MV-4-11 (cell line): Measurements from ENCODE around the gene SPTLC1.
A peak's percentile ranks its signal among the peaks of the same experiment; 100 is the strongest.

Experiments
- DNase-seq: peaks from one replicate; lab custom pipeline; 2025; lab: John Stamatoyannopoulos, UW

The SPTLC1 gene

DNA sequence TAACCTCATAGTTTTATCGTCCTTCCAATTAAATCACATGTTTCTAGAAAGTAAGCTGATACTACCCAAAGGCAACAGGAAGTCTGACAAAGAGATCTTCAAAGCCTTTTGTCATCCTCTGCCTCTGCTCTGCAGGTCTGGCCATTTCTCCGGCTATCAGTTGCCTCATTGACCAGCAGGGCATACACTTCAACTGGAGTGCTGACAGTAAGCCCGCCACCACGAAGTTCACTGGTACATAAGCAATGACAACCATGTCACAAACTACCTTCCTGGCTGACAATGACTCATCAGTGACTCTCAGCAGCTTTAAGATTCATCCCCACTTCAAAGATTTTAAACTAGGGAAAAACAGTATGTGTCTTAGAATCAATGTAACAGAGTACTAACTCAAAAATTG lies 20.6 kb downstream of the SPTLC1 start:
- peak; percentile 33 for DNase-seq

DNA sequence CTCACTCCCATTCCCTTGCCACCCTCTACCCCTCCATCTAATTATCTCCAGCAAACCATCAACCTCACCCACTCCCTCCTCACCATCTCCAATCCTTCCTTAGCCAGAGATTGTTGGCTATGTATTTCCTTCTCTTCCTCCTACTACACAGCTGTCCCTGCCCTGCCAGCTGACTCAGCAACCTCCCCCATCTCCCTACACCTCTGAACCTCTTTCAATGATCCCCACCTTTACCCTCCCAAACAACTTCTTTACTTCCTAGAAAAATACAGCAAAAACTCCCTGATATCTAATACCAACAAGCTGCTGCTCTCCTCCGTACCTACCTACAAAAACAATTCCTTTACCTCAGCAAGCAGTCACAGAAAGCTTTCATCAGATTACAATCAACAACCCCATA lies 37.3 kb downstream of the SPTLC1 start:
- no peak for DNase-seq

DNA sequence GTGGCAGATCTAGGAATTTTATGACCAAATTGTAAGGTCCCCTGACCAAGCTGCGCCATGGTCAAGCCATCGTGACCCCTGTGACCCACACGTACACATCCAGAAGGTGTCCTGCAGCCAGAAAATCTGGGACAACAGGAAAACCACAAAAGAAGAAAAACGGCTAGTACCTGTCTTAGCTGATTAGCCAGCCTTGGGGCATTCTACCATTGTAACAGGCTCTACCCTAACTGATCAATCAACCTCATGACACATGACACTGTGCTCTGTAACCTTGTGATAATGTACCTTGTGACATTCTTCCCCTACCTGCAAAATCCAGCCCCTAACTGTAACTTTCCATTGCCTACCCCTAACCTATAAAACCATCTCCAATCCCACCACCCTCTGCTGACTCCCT lies 43.6 kb downstream of the SPTLC1 start:
- DNase-seq: no peak

DNA sequence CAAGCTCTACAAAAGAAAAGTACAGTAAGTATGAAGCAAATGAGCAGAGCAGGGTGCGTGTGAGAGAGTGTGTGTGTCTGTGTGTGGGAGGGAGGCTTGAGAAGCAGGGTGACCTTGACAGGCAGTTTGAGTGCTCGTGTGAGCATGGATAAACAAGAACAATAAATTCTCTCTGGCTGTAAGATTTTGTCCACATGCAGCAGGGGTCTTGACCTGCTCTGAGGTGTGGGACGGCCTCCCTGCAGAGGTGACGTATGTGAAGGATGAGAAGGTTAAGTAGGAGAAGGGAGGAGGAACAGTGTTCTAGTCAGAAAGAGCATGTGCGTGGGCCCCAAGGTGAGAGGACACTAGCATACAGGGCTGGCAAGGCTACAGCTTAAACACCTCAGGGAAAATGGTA lies 49.0 kb downstream of the SPTLC1 start:
- DNase-seq: no peak

DNA sequence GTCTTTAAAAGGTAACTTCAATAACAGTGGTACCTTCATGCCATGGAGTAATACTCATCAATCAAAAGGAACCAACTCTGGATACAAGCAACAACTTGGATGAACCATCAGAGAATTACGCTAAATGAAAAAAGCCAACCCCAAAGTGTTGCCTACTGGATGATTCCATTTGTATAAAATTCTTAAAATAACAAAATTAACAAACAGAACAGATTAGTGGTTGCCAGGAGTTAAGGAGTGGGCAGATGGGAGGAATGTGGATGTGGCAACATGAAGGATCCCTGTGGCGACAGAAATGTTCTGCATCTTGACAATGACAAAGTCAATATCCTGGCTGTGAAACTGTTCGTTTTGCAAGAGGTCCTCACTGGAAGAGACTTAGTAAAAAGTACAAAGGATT lies 50.5 kb downstream of the SPTLC1 start:
- DNase-seq: no peak

DNA sequence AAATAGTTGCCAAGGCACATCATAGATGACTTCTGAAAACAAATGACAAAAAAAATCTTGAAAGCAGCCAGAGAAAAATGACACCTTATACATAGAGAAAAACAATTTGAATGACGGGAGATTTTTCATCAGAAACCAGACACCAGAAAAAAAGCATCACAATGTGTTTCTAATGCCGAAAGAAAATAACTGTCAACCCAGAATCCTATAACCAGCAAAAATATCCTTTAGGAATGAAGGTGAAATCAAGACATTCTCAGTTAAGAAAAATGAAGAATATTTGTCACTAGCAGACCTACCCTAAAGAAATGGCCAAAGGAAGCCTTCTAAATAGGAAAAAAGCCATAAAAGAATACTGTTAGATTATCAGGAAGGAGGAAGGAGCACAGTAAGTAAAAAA lies 54.0 kb downstream of the SPTLC1 start:
- DNase-seq: no peak

DNA sequence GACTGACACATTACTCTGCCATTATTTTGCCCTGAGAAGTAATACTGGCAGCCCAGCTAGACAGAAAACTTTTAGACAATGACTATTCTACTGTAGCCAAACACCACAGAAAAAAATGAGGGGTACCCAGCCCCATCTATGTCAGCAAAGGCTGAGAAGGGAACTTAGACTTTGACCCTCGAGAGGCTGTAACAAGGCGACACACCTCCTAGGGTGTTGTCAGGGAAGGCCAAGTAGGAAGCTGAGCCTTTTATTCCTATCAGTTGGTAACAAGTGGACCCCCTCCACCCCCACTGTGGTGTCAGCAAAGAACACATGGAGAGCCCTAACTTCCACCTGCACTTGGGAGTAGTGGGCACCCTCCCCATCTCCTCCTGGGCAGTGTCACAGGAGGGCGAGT lies 55.6 kb downstream of the SPTLC1 start:
- no peak for DNase-seq

DNA sequence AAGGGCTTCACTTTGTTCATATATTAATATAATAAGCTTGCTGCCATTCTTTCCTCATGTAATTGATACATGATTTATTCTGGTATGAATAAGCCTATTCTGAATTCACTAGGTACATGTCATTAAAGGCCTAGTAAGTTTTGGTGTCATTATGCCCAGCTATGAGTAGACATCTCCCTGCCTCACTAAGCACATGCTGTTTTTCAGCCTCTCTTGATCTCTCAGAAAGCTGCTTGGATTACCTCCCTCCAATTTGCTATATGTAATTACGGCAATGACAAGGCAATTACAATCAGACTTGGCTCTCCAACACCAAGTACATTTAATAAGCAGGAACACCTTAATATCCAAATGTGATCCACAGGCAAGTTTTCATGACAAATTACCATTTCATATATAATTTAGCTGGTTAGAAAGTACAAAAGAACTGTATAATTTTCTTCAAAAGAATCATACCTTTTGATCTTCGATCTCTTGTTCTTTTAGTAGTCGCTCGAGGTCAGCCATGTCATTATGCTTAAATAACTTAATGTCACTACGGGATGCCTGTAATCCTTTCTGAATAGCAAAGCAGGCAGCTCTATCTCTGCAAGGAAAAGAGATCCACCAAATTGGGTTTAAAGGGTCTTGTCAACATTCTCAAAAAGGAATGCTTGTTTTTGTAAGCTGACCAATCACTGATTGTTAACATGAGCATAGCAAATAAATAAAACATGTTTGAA lies 56.3 kb downstream of the SPTLC1 start:
- DNase-seq: no peak

DNA sequence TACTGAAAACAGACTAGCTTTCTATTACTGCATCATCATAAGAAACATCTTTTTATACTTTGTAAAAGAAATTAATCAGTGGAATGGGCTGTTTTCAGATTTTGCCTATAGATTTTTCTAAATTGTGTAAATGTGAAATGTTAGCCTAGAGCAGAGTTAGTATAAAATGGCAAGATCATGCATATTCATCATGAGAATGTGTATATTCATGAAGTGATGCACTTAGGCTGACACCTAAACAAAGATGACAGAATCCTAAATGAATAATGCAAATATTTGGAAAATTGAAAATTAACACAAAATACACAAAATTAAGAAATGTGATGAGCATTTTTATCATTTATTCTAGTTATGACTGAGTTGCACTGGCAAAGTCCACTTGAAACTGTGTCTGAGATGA lies 57.2 kb downstream of the SPTLC1 start:
- no peak for DNase-seq

DNA sequence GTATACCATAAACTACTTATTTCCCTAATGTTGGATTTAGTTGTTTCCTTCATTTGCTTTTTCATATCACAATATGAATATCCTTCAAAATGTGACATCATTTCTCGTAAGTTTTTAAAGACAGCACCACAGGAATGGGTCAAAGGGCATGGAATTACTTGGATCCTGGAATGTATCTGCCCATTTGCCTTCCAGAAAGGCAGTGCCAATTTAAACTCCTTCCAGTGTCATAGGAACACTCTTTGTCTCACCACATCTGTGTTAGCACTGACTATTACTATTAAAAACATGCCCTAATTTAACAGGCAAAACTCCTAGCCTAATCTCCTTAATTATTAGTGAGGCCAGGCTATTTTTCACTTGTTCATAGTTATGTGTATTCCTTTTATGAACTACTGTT lies 58.0 kb downstream of the SPTLC1 start:
- DNase-seq: no peak

DNA sequence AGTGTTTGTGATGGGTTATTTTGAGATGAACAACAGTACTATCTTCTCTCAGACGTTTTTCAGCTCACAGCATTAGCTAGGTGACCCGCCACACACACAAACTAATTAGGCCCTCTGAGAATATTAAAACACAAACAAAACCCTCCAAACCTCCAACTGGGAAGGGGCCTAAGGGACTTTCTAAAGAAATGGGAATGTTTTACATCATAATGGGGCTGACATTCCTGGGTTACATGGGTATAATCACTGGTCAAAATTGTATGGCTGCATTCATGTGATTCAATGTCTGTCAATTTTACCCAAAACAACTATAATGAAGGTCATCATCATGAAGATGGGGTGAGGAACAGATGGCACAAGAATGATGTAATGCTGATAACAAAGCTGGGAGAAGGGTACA lies 59.6 kb downstream of the SPTLC1 start:
- no peak for DNase-seq

DNA sequence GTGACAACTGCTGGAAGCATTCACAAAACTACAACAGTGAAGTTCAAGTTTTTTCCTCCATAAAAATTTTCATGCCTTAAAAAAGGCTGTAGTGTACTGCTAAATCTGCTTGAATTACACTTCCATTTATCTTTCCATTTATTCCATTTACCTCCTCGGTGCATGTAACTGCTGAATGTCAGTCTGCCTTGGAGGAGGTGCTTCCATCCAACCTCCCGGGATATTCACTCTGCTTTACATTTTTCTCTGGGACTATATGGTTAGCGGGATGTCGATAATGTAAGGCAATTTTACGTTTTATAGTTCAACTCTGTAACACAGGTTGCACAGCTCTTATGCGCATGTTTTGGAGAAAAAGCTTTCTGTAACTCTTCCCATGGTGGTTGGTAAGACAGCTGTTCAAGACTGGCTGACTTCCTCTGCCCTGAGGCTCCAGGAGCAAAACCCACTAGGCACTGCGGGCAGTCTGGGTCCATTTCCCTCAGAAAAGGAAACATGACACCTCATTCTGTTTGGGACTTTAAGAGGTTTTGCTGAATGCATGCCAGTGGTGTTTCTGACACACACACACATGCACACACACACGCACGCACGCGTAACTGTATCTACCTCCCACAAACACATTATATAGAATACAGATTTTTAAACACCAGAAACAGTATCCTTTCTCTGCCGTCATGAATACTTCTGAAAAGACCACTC lies 66.1 kb downstream of the SPTLC1 start:
- DNase-seq: no peak

DNA sequence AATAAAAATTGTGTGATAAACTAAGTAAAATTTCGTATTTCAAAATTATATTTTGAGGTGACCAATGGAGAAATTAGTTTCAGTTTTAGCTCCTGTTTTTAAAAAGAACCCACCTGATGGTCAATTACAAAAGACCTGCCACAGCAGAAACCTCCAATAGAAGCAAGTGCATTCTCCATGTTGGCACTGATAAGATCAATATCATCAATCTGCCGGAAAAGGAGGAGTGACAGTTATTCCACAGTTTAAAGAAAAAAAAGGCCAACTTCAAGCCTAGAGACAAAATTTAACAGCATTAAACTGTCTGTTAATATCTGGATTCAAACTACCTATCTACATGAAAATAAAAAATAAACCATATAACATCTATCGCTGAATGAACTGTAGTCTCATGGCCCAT lies 67.7 kb downstream of the SPTLC1 start:
- no peak for DNase-seq

DNA sequence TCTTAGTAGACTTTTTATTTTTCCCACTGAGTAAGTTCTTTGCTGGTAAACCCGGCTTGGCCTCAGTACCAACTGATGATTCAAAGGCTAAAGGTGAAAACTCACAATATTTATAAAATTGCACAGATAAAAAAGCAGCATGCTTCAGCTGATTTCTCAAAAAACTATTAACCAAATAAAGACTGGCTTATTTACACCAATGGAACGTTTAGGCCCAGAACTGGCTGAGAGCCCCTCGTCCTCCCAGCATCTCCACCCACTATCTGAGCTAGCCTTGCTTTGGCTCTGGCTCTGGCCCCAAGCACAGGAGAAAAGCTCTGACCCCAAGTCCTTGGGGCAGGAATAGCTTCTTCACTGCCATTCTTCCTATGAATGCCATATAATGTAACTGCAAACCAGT lies 68.5 kb downstream of the SPTLC1 start:
- no peak for DNase-seq

DNA sequence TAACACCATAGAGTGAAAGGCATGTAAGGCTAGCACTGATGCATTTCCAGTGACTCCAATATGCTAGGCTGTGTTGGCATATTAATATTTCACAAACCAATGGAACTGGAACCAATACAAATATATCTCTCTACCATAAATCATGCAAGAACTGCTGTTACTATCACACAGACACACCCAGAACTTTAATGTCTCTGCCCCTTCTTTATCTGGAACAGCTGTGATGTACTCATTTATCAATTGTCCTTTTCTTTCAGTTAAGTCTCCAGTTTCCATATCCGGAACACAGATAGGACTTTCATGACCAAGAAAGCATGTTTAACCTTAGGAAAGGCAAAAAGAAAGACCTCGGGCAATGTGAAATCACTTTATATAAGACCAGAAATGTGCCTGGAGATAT lies 70.3 kb downstream of the SPTLC1 start:
- no peak for DNase-seq

DNA sequence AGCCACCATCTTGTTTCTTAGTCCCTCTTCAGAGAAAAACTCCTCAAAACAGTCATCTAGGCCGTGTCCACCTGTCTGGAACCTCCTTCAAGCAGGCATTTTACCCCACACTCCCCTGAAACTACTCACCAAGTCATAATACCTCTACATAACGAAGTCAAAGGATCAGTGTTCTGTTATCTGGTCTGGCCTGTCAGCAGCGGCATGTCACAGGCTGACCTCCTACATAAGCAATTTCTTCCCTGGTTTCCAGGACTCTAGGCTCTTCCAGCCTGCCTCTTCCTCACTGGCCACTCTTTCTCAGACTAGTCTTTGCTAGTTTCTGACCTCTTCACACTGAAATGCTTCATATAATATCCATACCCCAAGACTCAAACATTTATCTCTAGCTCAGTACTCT lies 72.2 kb downstream of the SPTLC1 start:
- no peak for DNase-seq

DNA sequence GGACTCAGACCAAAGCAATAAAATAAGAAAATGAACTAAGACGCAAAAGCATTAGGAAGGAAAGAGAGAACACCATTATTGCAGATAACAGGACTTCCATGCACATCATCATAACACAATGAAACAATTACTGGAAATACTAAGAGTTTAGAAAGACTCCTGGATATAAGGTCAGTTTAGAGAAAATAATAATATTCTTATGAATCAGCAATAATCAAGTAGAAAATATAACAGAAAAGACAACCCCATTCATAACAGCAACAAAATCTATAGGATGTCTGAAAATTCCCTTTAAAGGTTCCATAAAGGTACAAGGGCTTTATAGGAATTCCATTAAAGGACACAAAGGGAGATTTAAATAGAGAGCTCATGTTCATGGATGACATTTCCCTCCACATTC lies 73.0 kb downstream of the SPTLC1 start:
- DNase-seq: no peak

DNA sequence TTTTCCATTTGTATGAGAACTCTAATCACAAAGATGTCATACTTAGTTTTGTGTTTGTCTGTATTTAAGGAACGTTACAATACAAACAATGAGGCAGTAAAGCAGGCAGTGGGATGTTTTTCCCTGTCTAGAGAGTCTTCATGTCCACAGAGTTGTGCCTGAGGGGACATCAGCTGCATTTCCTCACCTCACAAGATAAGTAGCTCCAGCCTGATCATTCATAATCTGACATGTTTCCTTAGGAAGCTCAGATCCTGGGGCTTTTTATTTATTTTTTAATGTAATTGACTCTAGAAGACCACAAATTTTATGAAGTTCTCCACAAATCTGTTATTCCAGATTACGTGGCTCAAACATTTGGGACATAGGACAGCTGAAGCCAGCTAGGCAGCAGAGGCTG lies 78.5 kb downstream of the SPTLC1 start:
- DNase-seq: no peak

DNA sequence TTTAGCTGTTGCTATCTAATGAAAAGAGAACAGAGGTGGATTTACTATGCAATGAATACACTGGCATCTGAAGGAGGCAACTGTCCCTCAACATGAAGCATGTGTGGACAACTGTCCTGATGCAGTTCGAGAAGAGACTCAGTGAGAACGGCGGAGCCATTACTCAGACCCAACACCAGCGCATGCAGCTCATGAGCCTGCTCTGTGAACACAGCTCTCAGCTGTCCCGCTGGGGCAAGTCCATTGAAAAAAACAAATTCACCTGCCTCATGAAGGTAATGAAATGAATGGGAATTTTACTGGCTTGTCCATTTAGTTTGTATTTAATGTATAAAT lies 78.8 kb downstream of the SPTLC1 start:
- DNase-seq: no peak

DNA sequence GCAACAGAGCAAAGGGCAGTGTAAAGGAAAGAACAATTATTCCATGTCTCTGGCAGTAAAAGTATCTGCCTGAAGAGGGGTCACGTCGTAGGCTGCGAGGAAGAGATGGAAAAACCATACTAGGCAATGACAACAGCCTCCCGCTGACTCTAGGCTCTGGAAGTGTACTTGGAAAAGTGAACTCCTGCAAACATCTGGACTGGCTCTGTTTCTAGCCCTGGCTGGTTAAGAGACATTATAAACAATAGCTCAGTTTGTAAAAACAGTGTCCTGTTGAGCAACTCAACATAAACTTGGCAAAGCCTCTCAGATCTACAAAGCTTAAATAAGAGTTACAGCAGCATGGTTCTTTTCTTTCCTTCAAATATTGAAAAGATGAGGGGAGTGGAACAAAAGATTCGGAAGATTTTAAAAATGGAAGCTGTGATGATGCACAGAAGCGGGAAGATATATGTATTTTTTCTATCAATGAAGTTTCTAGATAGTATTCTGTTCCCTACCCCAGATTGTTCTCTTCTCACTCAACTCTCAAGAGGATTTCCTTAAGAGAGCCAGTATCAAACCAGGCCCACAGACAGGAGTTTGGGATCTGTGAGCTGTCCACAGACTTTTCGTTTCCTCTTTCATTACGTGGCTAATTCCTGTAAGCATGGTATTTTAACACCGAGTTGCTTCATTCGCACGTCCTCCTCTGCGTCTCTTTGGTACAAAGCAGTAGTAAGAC lies 79.4 kb downstream of the SPTLC1 start:
- DNase-seq: peak; percentile 92

DNA sequence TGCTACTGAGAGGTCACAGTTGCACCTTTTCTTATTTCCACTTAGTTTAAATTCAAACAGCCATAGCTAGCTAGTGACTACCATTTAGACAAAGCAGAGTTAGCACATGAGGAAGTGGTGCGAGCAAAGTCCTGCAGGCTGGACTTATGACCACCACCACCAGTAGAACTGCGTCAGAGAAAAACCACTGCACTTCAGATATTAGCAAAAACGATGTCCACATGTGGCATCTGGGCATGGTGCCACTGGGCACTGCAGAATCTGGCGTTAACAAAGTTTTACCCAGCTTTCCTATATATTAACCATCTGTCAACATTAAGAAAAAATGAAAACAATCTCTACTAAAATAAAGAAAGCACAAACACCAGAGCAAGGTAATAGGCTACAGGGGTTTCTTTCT lies 80.1 kb downstream of the SPTLC1 start:
- no peak for DNase-seq

DNA sequence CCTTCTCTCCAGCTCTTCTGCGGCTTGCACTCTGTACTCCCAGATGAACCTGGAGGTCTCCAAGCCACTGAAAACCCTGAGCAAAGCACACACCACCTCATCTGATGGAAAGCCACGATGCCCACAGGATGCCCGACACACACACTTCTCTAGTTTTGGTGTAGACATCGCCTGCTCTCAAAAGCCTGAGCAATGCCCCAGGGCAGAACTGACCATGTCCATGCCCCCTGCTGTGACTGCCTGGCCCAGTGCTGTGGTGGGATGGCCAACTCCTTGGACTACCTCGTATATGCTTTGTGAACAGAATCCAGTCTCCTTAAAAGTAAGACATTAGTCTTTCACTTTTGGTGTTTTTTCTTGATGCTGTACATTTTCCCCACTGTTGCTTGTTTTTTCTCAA lies 81.2 kb downstream of the SPTLC1 start:
- no peak for DNase-seq

DNA sequence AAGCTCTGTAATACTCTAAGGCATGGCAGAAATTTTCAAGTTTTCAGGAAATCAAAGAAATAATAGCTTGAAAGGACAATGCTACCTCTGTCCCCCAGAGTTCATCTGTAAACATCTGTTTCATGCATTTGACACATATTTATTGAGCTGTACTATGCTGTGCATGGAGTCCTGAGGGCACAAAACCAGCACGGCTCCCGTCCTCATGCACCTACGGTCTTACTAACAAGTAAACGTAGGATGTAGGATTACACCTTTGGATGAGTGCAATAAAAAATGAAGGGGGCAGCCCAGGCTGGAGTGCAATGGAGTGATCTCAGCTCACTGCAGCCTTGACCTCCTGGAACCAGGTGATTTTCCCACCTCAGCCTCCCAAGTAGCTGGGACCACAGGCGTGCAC lies 81.9 kb downstream of the SPTLC1 start:
- DNase-seq: no peak

DNA sequence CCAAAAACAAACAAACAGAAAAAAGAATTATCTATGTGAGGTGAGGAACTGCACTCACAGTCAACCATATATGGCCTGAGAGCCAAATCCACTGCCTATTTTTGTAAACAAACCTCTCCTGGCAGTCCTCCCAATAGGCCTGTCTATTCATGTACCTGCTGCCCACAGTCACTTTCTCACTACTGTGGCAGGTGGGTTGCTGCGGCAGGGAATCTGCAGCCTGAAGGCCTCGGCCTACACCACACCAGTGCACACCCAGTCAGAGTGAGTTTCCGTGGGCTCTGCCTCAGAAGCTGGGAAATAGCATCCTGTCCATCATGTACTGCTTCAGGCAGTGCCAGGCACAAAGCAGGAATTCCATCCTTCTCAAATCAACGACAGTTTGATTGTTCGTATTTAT lies 82.3 kb downstream of the SPTLC1 start:
- DNase-seq: no peak
